AG10803 (cell line): ENCODE data around the gene SERINC3.

Source experiments
- DNase-seq: peaks from one replicate; pipeline ENCODE4 v3.0.0; 2010; ENCODE audit warnings: low read depth
- H3K4me3 ChIP-seq: 2 replicates; pipeline ENCODE4 v1.5.1; 2011; ENCODE audit warnings: mild to moderate bottlenecking, low read length, control low read depth
- CTCF ChIP-seq: conservative IDR thresholded peaks from 2 replicates; pipeline ENCODE4 v1.5.1; 2011; ENCODE audit warnings: mild to moderate bottlenecking, low read length, control low read depth, inconsistent platforms

SERINC3 gene

GRCh38 chr20:44560229-44560628 lies 38.4 kb upstream of the SERINC3 start:
- DNase-seq: no peak
- H3K4me3 ChIP-seq: no peak overlapping the region
- no peak for TF ChIP-seq CTCF

- H3K4me3 ChIP-seq: no peak overlapping the region
- no peak for TF ChIP-seq CTCF
- DNase-seq: no peak
Measured at GRCh38 chr20:44559302-44559701, 37.4 kb upstream of the SERINC3 start.

- no peak for TF ChIP-seq CTCF
- DNase-seq: peak; percentile 78
- H3K4me3 ChIP-seq: no peak overlapping the region
Measured at GRCh38 chr20:44552950-44553908, 31.4 kb upstream of the SERINC3 start.

GRCh38 chr20:44552568-44552949 lies 30.7 kb upstream of the SERINC3 start:
- TF ChIP-seq CTCF: no peak
- H3K4me3 ChIP-seq: no peak overlapping the region; the same call in 1 of the 2 replicates
- no peak for DNase-seq

- no peak overlapping the region for H3K4me3 ChIP-seq
- no peak for DNase-seq
- no peak for TF ChIP-seq CTCF
Measured at GRCh38 chr20:44552050-44552449, 30.2 kb upstream of the SERINC3 start.

GRCh38 chr20:44549123-44549522 lies 27.3 kb upstream of the SERINC3 start:
- no peak for DNase-seq
- H3K4me3 ChIP-seq: no peak overlapping the region
- TF ChIP-seq CTCF: no peak

- TF ChIP-seq CTCF: no peak
- H3K4me3 ChIP-seq: no peak overlapping the region
- no peak for DNase-seq
Measured at GRCh38 chr20:44547419-44547818, 25.5 kb upstream of the SERINC3 start.
